A172 (cell line): ENCODE data around the gene LRFN3. TPM values are rescaled to one million over a fixed set of nuclear protein-coding genes. Genes with fewer than 3 reads are reported as not detected.
"Not testable (repeated sequence)": the region's sequence is repeated elsewhere in the genome, so short reads cannot be mapped to it uniquely, and the experiment has no call there.

Experiments used
- DNase-seq: peaks from one replicate; pipeline ENCODE4 v3.0.0-alpha.2; 2015; ENCODE audit warnings: low spot score
- total RNA-seq: library from RNA; depleted of rRNA; stranded (reverse); fragments of >200 nt; shearing (Covaris generic); gene quantifications from 2 replicates; pipeline ENCODE4 v1.2.3, GENCODE V29; 2014

LRFN3 gene
- total RNA-seq, 1 experiment from 2014 or later: 4.6 TPM

DNA sequence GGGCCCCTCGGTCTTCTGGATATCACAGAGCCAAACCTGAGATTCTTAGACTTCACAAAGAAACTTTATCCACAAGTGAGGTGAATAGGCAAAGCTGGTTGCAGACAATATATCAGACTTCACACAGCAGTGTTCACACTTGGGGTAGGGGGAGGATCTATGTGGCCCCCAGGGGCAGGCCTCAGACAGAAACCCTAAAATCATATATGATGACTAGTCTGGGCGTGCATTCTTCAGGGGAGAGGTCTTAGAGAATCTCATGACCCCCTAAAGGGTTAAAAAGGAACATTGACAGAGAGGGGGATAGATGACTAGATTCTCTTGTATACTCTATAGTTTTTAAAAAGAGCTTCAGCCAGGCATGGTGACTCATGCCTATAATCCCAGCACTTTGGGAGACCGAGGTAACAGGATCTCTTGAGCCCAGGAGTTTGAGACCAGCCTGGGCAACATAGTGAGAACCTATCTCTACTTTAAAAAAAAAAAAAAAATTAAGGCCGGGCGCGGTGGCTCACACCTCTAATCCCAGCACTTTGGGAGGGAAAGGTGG, 30.9 kb upstream of the LRFN3 start:
- DNase-seq: no peak

- DNase-seq: no peak
Measured at GRCh38 chr19:35907377-35907745, 28.8 kb upstream of the LRFN3 start.

DNA sequence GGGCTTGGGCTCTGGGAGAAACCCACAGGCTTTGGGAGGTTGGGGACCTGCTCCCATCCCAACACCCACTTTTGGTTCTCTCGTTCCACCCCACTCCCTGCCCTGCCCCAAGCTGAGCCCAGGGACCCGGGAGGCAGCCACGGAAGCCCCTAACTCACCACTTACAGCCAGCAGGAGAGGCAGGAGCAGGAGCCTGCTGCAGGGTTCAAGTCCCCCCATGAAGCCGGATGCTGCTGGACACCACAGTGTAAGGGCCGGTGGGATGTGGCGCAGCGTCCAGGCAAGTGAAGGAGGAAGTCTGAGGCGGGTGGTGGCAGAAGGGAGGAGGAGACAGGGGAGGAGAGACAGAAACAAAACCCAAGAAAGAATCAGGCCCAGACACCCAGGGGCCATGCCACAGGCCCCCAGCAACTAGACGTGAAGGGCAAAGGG, 28.1 kb upstream of the LRFN3 start, which contains the start of gene TYROBP:
Gene TYROBP, minus strand, starts transcription at position 286 of the 432 bp plus-strand sequence. Its CDS starts 67 bp downstream, at position 219.
- no peak for DNase-seq

DNA sequence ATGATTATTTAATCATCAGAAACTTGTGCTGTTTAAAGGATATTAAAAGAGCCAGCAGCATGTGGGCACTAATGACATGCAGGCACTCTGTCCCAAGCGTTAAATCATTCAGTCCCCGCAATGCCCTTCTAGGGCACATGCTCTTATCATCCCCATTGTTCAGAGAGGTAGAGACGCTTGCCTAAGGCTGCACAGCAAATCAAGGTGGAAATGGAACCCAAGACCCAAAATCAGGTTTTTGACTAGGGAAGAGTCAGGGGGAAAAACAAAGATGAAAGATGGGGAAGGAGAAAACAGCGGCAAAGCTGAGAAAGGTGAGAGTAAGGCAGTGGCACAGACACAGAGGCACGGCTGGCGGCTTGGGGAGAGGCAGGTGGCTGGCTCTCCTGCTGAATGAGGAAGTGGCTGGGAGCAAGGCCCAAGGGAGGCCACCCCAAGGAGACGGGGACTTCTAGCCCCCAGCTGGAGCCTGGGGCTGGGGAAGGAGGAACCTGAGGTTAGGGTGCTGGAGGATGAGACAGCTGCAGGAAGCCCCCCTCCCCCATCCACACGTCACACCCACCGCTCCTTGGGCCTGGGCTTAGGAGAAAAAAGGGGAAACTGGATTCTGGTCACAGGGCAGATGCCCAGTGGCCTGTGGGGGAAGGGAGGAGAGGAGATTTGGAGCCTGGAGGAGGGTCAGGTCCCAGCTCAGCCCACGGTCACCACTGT, 27.0 kb upstream of the LRFN3 start:
- no peak for DNase-seq

DNA sequence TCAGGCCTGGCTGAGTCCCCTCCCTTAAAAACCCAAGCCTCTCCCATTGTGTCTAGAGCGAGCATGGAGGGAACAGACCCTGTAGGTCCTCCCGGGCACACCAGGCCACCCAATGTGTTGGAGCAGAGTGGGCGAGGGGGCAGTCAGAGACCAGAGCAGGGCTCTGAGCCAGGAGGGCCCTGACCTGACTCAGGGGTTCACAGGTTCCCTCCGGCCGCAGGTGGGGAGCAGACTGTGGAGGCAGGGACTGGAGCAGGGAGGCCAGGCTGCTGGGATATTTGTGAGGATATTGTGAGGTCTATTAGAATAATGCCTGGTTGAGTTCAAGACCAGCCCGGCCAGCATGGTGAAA, 26.5 kb upstream of the LRFN3 start:
- no peak for DNase-seq

- not testable (repeated sequence) for DNase-seq
Measured at GRCh38 chr19:35910355-35910754, 25.8 kb upstream of the LRFN3 start.

DNA sequence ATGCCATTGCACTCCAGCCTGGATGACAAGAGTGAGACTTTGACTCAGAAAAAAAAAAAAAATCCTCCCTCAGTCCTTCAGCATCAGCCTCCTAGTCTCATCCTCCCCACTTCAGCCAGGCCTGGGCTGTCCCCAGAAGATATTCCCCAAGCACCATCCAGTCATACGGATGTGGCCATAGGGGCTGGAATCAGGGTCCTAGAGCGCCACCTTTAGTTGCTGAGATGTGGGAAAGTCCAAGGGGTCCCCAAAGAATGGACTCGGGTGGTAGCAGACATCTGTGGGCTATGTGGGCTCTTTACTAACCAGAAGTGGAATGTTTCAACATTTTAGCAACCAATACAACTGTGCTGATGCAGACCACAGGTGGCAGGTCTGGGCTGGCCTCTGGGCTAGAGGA, 25.0 kb upstream of the LRFN3 start:
- no peak for DNase-seq

GRCh38 chr19:35911790-35912189, 24.4 kb upstream of the LRFN3 start:
- peak; percentile 56 for DNase-seq

GRCh38 chr19:35913589-35913988, 22.6 kb upstream of the LRFN3 start:
- DNase-seq: no peak

DNA sequence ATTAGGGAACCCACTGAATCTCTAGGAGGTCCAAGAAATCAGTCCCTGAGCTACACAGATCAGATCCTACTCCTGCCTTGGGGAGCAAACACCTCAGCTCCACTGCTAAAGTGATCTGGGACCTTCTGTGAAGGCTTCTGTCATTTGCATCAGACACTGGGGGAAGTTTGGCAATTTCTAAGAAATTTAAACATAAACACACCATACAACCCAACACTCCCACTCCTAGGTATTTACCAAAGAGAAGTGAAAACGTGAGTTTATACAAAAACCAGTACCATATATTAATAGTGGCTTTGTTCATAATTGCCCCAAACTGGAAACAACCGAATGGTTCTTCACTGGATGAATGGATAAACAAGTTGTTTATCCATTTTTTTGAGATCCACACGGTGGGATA, 20.7 kb upstream of the LRFN3 start:
- DNase-seq: no peak

GRCh38 chr19:35919306-35919705, 16.9 kb upstream of the LRFN3 start:
- DNase-seq: no peak

GRCh38 chr19:35921012-35921411, 15.2 kb upstream of the LRFN3 start:
- DNase-seq: no peak

- DNase-seq: no peak
Measured at GRCh38 chr19:35925501-35925900, 10.7 kb upstream of the LRFN3 start.

GRCh38 chr19:35928507-35928906, 7.7 kb upstream of the LRFN3 start:
- no peak for DNase-seq

GRCh38 chr19:35929876-35930275, 6.3 kb upstream of the LRFN3 start:
- no peak for DNase-seq

- peak; percentile 99 for DNase-seq
Measured at GRCh38 chr19:35931161-35931873, 4.9 kb upstream of the LRFN3 start.

DNA sequence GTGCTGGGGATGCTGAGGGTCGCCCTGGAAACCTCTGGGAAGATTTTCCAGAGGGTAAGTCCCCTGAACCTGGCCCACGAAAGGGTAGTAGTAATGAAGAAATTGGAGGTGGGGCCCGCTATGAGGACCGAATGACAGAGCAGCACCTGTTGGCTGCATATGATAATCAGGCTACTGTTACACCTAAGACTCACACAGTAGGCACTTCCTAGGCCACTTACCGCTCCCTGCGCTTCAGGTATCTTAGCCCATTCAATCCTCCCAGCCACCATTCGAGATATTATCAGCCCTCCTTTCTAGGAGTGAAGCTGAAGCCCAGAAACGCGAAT, 4.3 kb upstream of the LRFN3 start:
- no peak for DNase-seq

DNA sequence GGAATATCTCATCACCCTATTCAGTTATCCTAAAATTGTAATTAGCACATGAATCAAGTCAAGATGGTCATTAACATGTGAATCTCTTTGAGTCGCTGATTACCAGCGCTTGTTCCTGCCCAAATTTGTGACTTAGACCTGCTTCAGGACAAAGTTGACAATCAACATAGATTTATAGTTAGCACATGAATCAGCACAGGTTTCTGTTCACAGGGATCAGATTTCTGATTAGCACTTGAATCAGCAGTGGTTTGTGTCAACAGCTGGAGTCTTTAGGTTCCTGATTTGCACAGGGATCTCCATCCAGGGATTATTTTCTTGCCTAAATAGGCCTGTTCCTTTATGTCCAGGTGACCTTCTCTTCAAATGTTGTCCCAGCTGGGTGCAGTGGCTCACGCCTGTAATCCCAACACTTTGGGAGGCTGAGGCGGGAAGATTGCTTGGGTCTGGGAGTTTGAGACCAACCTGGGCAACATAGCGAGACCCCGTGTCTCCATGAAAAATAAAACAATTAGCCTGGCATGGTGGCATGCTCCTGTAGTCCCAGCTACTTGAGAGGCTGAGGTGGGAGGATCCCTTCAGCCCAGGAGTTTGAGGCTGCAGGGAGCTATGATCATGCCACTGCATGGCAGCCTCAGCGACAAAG, 3.8 kb upstream of the LRFN3 start:
- no peak for DNase-seq

- DNase-seq: no peak
Measured at GRCh38 chr19:35936738-35937268, 629 bp downstream of the LRFN3 start.

GRCh38 chr19:35937345-35938281, 1.4 kb downstream of the LRFN3 start:
- no peak for DNase-seq
